Peyer's patch (tissue), 4 donors: ENCODE measurements around the gene ZNF396.
A peak's percentile ranks its signal among the peaks of the same experiment; 100 is the strongest.

Experiments
- POLR2A ChIP-seq, 2 donors: fragments of 450-650 bp; IDR thresholded peaks; one replicate each; pipeline ENCODE4 v1.5.1; 2017; ENCODE audit warnings: antibody characterized with exemption in 2 of 2, mild to moderate bottlenecking in 2 of 2, moderate library complexity in 2 of 2
- TF ChIP-seq, protein P1 (sequence below), 6 experiments: fragments of 450-650 bp in 4 of 6; fragments of 200-600 bp in 2 of 6; sonication (generic) in 1 of 6; IDR thresholded peaks; one replicate each; pipeline ENCODE4 v1.5.1; 2017 to 2019; ENCODE audit warnings: antibody characterized with exemption in 6 of 6, mild to moderate bottlenecking in 3 of 6, moderate library complexity in 1 of 6

DNA sequence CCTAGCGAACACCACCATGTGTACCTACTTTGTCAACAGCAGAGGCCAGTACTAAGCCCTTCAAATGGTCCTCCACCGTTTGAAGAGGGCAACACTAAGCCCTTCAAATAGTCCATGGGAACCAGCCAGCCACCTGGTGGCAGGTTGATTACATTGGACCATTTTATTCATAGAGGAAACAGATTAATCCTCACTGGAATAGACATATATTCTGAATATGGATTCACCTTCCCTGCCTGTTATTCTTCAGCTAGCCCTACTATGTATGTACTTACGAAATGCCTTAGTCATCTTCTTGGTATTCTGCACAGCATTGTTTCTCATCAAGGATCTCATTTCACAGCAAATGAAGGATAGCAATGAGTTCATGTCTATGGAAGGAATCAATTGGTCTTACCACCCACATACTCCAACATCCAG is 10.0 kb upstream of the ZNF396 start:
- TF ChIP-seq, protein P1, sequence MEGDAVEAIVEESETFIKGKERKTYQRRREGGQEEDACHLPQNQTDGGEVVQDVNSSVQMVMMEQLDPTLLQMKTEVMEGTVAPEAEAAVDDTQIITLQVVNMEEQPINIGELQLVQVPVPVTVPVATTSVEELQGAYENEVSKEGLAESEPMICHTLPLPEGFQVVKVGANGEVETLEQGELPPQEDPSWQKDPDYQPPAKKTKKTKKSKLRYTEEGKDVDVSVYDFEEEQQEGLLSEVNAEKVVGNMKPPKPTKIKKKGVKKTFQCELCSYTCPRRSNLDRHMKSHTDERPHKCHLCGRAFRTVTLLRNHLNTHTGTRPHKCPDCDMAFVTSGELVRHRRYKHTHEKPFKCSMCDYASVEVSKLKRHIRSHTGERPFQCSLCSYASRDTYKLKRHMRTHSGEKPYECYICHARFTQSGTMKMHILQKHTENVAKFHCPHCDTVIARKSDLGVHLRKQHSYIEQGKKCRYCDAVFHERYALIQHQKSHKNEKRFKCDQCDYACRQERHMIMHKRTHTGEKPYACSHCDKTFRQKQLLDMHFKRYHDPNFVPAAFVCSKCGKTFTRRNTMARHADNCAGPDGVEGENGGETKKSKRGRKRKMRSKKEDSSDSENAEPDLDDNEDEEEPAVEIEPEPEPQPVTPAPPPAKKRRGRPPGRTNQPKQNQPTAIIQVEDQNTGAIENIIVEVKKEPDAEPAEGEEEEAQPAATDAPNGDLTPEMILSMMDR (IDR thresholded peaks at IDR 0.05) = peak in 3 of 6 experiments; percentile 16 to 25 (median 23)
- TF ChIP-seq POLR2A (IDR thresholded peaks at IDR 0.05) = no peak
